NK-92 treated with Interleukin-12 subunit alpha and Interleukin-12 subunit beta, amount 100 ng/mL, for 24 hours (cell line): ENCODE measurements around the gene TBCA.
"Not testable (repeated sequence)": the region's sequence is repeated elsewhere in the genome, so short reads cannot be mapped to it uniquely, and the experiment has no call there.

Experiments used
- DNase-seq: peaks from one replicate; lab custom pipeline; 2025; lab: John Stamatoyannopoulos, UW

Gene TBCA

DNA sequence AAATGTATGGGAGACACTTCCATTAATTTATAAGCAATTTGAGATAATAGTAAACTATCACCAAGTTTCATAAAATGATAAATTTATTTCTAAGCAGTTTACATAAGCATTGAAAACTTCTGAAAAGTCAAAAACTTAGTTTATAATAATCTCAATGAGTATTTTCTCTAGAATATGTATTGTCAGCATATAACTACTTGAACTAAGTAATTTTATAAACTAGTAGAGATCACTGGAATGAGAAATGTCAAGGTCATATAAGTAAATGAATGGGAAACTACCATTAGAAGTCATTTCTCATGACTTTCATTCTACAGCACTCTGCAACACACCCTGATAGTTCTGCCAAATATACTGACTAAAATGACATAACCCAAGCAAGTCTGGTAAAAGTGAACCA, 3.4 kb downstream of the TBCA start:
- no peak for DNase-seq

DNA sequence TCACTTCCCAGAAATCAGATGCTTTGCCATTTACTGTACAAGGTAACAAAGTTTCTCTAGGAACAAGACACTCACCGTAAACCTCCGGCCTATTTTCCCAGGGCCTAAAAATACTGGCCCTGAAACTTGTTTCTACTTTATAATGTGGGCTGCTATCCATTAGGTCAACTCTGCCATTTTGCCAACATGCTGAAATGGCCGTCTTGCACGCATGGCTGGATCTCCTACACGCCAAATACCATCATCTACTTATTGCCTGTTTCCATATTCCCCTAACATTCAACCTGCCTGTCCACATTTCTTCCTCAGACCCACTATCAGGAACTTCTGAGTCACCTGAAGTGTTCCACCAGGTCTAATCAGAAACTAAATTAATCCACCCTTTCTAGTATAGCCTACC, 4.7 kb downstream of the TBCA start:
- DNase-seq = no peak

DNA sequence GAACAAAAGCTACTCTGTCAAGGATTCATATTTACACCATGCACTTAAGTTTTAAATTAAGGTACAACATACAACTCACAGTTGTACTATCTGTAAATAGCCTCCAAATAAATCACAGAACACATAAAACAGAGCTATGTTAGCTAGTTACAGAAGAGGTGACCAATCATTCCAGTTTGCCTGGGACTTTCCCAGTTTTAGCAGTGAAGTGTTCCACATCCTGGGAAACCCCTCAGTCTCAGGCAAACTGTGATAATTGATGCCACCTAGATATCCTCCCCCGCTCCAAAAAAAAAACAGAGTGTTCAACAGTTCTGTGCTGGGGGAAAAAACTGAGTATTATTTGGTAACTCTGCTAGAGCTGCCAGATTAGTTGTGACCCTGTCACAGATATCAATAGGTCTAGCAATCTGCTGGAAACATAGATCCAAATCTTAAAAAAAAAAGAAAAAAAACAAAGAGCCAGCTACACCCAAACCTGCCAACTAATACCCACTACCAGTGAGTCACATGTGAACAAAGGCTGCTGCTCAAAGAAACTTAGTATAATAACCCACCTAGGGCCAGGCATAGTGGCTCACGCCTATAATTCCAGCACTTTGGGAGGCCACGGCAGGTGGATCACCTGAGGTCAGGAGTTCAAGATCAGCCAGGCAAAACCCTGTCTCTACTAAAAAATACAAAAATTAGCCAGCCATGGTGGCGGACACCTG, 5.7 kb downstream of the TBCA start:
- DNase-seq = no peak

DNA sequence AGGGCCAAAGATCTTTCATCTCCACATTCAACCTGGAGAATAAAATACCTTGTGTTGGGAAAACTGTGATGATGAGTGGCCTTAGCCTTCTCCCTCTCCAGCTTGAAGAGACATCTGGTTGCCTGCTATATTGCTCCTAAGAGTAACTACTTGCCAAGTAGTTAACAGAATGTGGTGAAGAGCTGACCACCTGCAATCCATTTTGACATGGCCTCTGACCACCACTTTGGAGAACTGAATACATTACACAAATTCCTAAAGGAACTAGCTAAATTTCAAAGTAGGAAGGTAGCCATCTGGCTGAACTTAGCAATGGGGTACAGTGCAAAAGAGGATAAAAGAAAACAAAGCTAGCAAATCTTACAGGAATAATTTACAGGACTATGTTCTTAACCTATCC, 7.2 kb downstream of the TBCA start:
- no peak for DNase-seq

DNA sequence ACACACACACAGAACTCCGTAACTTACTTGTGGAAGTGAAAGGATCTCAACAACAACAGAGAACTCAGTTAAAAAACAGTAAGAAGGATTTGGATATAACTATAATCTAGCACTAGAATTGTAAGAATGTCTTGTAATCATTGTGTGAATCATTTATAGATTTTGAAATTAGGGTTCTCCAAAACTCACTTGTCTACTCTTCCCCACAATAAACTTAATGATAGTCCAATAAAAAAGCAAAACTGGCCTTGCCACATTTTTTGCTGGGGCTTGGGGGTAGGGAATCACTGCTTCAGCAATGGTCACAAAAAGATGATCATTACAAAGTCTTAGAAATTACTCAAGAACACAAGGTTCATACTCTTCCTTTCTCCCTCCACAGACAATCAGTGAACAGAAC, 8.8 kb downstream of the TBCA start:
- DNase-seq = no peak

DNA sequence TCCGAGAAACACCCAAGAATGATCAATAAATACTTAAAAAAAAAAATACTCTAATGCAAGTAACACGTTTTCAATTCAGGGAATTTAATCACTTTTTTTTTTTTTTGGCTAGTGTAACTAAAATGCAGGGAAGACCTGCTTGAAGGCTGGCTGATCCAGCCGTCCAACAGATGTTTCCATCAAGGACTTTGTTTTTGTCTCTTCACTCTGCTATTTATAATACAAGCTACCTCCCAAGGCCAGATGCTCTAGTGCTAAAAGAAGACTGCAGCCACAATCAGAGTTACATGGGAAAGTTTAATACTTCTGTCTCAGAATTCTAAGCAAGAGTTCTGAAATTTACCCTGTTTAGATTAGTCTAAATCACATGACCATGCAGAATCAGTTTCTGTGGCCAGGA, 14.5 kb downstream of the TBCA start:
- no peak for DNase-seq

DNA sequence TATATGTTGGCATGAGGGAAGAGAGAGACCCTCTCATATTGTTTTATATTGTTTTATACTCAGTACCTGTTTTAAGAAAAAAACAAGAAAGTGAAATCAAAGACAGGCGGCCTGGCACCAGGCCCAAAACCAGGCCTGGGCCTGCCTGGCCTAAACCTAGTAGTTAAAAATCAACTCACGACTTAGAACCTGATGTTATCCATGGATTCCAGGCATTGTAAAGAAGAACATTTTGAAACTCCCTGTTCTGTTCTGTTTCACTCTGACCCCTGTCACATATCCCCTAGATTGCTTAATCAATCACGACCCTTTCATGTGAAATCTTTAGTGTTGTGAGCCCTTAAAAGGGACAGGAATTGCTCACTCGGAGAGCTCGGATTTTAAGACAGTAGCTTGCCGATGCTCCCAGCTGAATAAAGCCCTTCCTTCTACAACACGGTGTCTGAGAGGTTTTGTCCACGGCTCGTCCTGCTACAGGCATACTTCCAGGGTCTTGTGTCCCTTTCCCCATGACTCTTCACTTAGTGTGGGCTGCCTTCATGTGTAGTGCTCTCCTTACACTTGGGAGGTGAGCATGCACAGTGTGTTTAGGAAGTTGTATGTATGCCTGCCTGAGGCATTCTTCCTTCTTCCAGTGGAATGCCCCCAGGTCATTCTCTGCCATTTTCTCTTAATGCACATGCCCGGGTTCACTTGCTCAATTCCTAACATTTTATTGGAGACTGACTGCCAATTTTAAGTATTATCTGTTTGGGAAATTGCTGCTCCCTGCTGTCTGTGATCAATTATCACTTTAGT, 17.8 kb downstream of the TBCA start:
- DNase-seq = no peak

DNA sequence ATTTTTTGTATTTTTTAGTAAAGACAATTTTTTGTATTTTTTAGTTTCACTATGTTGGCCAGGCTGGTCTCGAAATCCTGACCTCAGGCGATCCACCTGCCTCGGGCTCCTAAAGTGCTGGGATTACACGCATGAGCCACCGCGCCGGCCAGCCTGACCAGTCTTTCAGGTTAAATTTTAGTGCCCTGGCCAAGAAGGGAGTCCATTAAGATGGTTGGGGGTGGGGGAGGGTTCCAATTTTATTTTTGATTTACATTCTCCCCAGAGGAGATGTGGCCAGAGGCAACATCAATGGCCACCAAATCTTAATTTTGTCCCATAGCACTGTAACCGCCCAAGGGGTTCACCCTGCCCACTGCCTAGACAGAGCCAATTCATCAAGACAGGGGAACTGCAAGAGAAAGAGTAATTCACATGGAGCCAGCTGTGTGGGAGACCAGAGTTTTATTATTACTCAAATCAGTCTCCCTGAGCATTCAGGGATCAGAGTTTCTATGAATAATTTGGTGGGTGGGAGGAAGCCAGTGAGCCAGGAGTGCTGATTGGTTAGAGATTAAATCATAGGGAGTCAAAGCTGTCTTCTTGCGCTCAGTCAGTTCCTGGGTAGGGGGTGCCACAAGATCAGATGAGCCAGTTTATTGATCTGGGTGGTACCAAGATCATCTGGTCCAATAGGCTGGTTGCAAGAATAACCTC, 24.7 kb downstream of the TBCA start:
- DNase-seq = no peak

DNA sequence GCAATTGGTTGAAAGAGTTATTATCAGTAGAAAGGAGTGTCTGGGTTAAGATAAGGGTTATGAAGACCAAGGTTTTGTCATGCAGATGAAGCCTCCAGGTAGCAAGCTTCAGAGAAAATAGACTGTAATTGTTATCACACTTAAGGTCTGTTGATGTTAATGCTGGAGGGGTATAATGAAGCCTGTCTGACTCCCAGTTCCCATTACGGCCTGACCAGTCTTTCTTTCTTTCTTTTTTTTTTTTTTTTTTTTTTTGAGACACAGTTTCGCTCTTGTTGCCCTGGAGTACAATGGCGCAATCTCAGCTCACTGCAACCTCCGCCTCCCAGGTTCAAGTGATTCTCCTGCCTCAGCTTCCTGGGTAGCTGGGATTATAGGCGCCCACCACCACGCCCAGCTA, 25.2 kb downstream of the TBCA start:
- DNase-seq = not testable (repeated sequence)

DNA sequence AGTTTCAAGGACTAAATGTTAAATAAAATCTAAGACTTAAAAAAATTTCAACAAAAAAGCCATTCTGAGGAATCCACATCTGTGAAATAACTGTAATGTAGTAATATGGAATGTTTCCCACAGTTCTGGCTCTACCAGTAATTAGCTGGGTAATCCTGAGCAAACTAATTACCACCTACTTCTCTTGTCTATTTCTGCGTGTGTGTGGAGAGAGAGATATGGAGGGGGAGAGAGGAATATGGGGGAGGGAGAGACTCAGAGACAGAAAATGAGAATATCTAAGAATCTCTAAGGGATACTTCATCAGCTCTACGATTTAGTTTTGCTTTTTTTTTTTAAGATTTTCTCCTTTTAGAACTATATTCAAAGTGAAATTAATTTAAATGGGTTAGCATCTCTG, 28.0 kb downstream of the TBCA start:
- DNase-seq = no peak

DNA sequence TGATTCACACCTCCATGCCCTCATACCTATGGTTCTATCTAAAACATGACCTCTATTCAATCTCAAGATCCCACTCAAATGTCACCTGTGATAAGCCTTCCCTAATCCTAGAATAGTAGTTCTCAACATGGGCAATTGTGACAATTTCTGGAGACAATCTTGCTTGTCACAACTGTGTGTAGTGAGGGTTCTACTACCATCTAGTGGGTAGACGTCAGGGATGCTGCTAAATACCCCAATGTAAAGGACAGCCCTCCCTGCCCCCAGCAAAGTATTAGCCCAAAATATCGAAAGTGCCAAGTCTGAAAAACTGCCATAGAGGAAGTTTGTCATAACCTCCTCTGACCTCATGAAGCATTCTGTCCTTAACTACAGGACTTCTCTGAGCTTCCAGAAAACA, 32.0 kb downstream of the TBCA start:
- no peak for DNase-seq

DNA sequence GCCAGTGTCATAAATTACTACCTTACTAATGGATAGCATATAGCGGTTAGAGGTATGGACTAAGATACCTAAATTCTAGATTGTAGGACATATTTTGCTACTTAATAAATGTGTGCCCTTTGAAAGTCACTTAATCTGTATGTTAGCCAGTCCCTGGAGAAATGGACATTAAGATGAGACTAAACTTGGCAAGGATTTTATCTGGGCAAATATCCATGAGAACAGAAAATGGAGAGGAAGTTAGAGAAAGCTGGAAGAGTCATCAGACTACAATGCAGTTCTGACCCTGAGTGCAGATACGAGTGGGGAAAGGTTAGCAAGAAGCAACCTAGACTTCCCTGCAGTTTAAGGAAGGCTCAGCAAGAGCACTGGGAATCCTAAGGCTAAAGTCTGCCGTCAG, 33.0 kb downstream of the TBCA start:
- no peak for DNase-seq

DNA sequence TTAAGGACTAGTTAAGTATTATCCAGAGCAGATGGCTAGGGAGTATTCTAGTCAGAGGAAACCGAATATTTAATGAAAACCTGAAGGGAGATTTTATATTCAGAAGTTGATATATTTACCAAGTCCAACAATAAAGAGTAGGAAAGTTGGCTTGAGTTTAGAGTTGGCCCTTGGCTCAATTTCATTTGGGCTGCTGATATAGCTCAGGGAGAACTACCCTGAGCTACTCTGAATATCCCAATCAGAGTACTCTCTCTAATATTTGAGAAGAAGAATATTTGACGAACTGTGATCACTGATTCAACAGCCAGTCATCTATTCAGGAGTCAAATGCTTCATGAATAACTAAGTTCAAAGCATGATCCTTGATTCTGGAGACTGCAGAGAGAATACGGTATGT, 34.5 kb downstream of the TBCA start:
- DNase-seq = no peak

DNA sequence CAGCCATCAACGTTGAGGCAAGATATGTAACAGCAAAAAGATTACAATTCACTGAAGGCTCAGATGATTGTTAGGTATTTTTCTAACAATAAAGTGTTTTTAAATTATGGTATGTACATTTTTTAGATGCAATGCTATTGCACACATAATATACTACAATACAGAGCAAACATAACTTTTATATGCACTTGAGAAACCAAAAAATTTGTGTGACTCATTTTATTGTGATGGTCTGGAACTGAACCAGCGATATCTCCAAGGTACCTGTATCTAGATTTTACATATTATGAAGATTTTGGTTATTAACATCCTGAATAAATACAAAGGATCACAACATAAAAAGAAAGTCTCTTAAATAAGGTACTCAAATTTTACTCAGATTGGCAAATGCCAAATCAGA, 41.3 kb downstream of the TBCA start:
- no peak for DNase-seq

DNA sequence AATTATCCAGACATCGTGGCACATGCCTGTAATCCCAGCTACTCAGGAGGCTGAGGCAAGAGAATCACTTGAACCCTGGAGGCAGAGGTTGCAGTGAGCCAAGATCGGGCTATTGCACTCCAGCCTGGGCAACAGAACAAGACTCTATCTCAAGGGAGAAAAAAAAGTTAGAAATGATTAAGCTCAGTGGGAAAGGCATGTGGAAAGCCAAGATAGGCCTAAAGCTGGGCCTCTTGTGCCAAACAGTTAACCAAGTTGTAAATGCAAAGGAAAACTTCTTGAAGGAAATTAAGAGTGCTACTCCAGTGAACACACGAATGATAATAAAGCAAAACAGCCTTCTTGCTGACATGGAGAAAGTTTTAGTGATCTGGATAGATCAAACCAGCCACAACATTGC, 43.0 kb downstream of the TBCA start:
- no peak for DNase-seq

DNA sequence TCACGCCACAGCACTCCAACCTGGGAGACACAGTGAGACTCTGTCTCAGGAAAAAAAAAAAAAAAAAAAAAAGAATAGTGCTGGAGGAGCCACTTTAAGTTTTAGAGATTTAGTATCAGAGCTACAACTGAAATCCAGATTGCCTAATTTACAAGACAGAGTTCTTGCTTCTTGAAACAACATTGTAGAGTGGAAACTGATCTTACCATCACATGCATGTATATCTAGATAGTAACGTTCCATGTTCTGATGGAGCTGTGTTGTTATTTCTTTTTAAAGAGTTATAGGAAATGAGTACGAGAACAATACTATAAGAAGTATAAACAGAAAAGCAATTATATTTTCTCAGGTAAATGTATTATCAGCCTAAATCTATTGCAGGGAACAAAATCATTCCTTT, 48.9 kb downstream of the TBCA start:
- DNase-seq = no peak

DNA sequence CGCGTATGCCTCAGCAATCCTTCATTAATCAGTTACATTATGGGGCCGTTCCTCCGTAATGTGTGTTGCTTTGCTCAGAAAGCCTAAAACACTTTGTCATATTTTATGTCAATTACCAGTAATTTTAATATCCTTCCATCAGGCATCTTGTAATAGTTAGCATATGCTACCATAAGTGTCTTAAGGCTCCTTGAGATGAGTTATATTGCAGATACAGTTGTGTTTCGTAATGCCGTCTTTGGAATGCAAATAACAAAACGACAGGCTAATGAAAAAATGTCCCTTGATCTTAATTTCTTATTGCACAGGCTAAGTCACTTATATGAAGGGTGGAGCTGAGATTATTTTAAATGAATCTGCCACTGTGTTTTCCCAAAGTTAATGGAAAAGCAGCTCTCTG, 50.5 kb downstream of the TBCA start:
- no peak for DNase-seq

DNA sequence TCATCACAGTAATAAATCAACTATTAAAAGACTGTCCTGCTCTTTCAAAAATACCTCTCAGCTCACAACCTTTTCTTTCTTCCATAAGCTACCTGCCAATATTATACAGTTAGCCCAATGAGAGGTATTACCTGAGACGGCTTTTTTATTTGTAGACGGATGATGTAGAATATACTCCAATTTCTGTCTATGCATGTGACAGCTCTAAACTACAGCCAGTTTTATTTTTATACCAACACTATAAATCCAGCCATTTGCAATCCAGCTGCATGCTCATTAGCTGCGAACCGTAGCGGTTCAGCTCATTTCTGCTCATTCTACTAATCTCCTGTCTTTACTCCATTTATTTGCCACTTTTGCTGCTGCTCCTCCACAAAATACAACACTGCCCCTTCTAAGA, 51.2 kb downstream of the TBCA start:
- no peak for DNase-seq

DNA sequence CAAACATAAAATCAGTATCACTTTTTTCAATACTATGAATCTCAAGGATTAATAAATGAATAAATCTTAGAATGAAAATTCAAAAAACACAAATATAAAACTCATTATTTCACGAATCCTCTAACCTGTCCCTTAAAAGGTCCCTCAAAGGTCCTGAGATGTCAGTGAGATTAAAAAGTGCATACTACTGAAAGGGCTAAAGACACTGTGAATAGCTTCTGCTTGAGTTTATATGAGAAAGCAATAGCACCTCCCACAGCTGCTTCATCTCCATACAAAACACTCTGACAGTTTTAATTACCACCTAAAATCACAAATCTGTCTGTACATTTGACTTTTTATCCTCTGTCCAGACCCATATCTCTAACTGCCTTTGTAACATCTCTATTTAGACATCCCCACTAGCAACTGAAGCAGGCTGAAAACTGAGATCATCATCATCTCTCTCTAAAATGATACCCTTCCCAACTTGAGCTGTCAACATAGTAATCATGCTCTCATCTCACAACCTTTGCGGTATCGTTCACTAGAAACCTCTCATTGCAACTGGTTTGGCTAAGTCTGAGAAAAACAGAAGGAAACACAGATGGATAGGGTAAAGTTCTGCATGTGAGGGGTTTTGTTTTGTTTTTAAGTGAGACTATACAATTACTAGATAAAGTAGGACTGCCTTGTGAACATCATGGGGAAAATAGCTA, 56.3 kb downstream of the TBCA start:
- no peak for DNase-seq

DNA sequence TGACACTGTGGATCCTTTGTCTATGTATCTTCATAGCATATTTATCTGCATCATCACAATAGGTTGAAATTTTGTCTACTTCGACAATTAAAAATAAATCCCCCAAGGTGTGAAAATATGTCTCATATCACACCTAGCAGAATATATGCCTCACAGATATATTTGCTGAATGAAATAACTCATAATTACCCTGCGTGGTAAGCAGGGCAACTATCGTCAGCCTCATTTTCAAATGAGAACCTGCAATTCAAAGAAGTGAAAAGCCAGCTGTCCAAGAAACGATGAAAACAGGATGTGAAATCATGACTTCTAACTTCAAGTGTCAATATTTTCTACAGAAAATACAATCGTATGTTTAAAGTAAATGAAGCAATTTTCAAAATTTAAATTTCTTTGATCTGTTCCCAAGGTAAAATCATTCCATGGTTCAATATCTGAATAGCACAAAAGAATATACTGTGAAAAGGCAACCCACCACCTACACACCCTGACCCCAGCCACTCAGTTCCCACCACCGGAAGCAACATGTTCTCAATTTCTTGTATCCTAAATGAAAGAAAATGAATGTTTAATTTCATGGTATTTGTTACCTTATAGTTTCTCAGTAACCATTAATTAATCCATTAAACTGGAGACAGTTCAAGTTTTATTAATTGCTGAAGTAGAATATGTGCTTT, 57.1 kb downstream of the TBCA start:
- DNase-seq = no peak

DNA sequence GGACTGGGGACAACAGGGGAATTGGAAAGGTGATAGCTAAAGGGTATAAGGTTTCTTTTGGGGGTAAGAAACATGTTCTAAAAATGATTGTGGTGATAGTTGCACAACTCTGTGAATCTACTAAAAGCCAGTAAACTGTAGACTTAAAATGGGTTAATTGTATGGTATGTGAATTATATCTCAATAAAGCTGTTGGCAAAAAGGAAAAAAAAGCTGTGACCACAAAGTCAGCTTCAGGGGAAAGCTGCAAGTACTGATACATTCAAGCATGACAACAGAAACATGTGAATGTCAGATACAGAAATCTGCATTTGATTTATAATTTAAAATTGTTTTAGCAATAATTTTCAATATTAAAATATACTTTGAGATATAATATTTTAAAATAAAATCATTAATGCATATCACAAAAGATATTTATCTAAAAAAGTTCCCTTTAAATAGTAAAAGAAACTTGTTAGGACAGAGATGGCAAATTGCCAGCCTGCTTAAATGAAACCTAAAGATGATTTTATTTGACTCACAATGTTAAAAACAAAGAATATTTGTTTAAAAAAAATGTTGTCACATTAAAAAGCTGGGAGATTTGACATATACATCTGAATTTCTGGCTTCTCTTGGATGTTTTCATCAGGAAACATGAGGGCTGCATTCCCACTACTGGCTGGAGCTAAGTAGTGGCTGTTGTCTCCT, 66.0 kb downstream of the TBCA start:
- DNase-seq = no peak
